HepG2 (cell line): Measurements from ENCODE around the gene LRSAM1. TPM values are rescaled to one million over a fixed set of nuclear protein-coding genes. Genes with fewer than 3 reads are reported as not detected.

Experiments
- NFYB ChIP-seq: sonication (generic); formaldehyde crosslinking; IDR thresholded peaks from 2 replicates; pipeline ENCODE4 v1.4.0; 2020; ENCODE audit warnings: missing genetic modification reagents
- SMARCE1 ChIP-seq: fragments of 450-650 bp; IDR thresholded peaks from 2 replicates; pipeline ENCODE4 v1.6.1; 2017; ENCODE audit warnings: borderline replicate concordance
- SNAPC4 ChIP-seq: sonication (generic); formaldehyde crosslinking; IDR thresholded peaks from 2 replicates; pipeline ENCODE4 v1.4.0; 2020; ENCODE audit warnings: mild to moderate bottlenecking, missing genetic modification reagents
- ZBTB40 ChIP-seq, 2 experiments: fragments of 450-650 bp in 1 of 2; sonication (generic) in 1 of 2; formaldehyde crosslinking in 1 of 2; IDR thresholded peaks; 2 replicates each; pipeline versions ENCODE4 v1.6.1 to v1.8.0; 2016 to 2022; ENCODE audit warnings: antibody characterized with exemption in 1 of 2, mild to moderate bottlenecking in 1 of 2, missing genetic modification reagents in 1 of 2
- ZNF296 ChIP-seq: sonication (generic); formaldehyde crosslinking; conservative IDR thresholded peaks from 2 replicates; pipeline ENCODE4 v1.5.0; 2020; ENCODE audit warnings: mild to moderate bottlenecking, missing genetic modification reagents
- ZNF34 ChIP-seq: sonication (generic); formaldehyde crosslinking; IDR thresholded peaks from 2 replicates; pipeline ENCODE4 v1.4.0; 2020; ENCODE audit warnings: mild to moderate bottlenecking, missing genetic modification reagents, borderline replicate concordance
- polyA plus RNA-seq, 8 experiments: library from polyadenylated mRNA; depleted of rRNA in 3 of 8; stranded (reverse) in 7 of 8; unstranded in 1 of 8; fragments of >200 nt; fragmentation: Illumina TruSeq in 4 of 8; extraction: Trizol in 4 of 8; gene quantifications; 2 replicates each; pipeline versions ENCODE4 v1.2.1 to v1.2.3, GENCODE V29; 2011 to 2016; ENCODE audit warnings: low read depth in 4 of 8, missing spikeins in 1 of 8, mixed read lengths in 1 of 8; ENCODE audit not compliant: insufficient read depth in 1 of 8
- total RNA-seq, 5 experiments: library from RNA; depleted of rRNA; stranded (reverse); fragments of >200 nt; fragmentation: Illumina TruSeq; extraction: Trizol; gene quantifications; 2 replicates each; pipeline ENCODE4 v1.2.3, GENCODE V29; 2016; ENCODE audit warnings: low read depth in 1 of 5

LRSAM1 gene
- total and polyA plus RNA-seq, 2 of the 13 experiments (the other 11 are each of a cell fraction or from before 2014, with no cell fraction given): 8.7 to 10.2 TPM

GRCh38 chr9:127493592-127494303 lies 42.4 kb downstream of the LRSAM1 start (continued):
- TF ChIP-seq ZBTB40 (IDR thresholded peaks at IDR 0.05) (no peak), ZBTB40 (CRISPR knock-in tag; IDR thresholded peaks at IDR 0.05) (no peak), ZNF34 (no peak), NFYB (CRISPR knock-in tag) (no peak), ZNF296 (CRISPR knock-in tag) (no peak), SNAPC4 (CRISPR knock-in tag) (no peak), SMARCE1 (no peak)
